Body of pancreas (tissue), 4 donors: ENCODE measurements around the gene CPT1A.

Experiments
- CTCF ChIP-seq, 7 experiments: fragments of 450-650 bp in 4 of 7; fragments of 200-600 bp in 3 of 7; sonication (generic) in 3 of 7; IDR thresholded peaks; one replicate each; pipeline ENCODE4 v1.5.1; 2016 to 2019; ENCODE audit warnings: antibody characterized with exemption in 7 of 7
- POLR2A ChIP-seq, 3 donors: fragments of 450-650 bp; IDR thresholded peaks; one replicate each; pipeline ENCODE4 v1.6.1; 2016; ENCODE audit warnings: antibody characterized with exemption in 3 of 3, mild to moderate bottlenecking in 2 of 3

DNA sequence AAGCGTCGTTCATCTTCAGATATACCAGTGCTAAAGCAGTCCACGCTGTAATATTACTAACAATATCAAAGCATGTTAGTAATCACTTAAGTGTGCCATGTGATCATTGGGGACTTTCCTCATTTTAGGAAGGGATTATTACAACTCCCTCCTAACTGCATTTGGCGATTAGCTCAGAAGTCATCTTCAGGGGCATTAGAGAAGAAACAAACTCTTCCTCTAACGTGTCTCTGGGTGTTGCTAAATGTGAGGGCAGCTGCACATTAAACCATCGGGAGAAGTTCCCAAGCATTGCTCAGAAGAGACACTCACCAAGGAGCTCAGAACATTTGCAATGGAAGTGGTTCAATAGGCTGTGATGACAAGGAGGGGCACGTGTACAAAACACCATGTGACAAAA is 107.6 kb downstream of the CPT1A start:
- no peak for TF ChIP-seq CTCF (IDR thresholded peaks at IDR 0.05)
- no peak for TF ChIP-seq POLR2A (IDR thresholded peaks at IDR 0.05)
